ENCODE results near the gene TTLL11. TPM values are rescaled to one million over a fixed set of nuclear protein-coding genes. Genes with fewer than 3 reads are reported as not detected.

Gene TTLL11
- polyA plus RNA-seq, 1 of the 3 experiments (the other 2 are of a cell fraction): 6.8 TPM

DNA sequence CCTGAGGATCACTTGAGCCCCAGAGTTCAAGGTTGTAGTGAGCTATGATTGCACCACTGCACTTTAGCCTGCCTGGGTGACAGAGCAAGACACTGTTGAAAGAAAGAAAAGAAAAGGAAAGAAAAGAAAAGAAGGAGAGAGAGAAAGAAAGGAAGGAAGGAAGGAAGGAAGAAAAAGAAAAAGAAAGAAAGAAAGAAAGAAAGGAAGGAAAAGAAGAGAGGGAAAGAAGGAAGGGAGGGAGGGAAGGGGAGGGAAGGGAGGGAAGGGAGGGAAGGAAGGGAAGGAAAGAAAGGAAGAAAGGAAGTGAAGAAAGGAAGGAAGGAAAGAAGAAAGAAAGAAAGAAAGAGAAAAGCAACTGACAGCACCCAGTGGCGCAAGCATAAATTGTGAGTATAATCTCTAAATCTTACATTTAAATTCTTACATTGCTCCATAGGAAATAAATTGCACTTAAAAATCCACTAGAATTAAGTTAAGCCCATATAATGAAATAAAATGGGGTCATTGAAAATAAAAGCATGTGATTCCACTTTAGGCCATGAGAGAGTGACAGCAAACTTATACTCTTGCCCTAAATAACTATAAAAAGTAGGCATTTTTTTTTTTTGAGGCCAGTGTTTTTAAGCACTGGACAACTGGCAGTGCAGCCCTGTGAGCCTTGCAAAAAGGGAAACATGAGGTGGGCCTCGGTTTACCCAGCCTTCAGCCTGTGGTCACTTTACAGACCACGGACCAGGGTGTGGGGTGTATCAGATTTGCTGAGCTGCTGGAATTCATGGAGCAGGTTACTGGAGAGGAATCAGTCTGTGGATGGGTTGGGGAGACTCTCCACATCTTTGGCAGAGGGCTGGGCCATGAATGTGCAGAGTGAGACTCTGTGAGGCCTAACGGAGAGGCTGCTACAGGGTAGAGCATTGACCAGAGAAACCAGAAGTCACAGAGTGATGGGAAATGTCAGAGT, 175.5 kb downstream of the TTLL11 start:
- 83% methylated on average over 4 of the region's 4 CpGs for WGBS (ENCODE audit: low lambda C conversion rate)
- H3K9ac ChIP-seq: no peak overlapping the region
- TF ChIP-seq, protein P1, sequence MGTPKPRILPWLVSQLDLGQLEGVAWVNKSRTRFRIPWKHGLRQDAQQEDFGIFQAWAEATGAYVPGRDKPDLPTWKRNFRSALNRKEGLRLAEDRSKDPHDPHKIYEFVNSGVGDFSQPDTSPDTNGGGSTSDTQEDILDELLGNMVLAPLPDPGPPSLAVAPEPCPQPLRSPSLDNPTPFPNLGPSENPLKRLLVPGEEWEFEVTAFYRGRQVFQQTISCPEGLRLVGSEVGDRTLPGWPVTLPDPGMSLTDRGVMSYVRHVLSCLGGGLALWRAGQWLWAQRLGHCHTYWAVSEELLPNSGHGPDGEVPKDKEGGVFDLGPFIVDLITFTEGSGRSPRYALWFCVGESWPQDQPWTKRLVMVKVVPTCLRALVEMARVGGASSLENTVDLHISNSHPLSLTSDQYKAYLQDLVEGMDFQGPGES (IDR thresholded peaks at IDR 0.05; ENCODE audit: low read depth, low read length): no peak
- TF ChIP-seq GABPA (IDR thresholded peaks at IDR 0.05; ENCODE audit: low read depth) (no peak), YY1 (IDR thresholded peaks at IDR 0.05; ENCODE audit: low read depth) (no peak), NRF1 (IDR thresholded peaks at IDR 0.05; ENCODE audit: low read depth, low read length) (no peak), RXRA (IDR thresholded peaks at IDR 0.05; ENCODE audit: borderline replicate concordance, low read depth) (no peak), NFIC (IDR thresholded peaks at IDR 0.05; ENCODE audit: borderline replicate concordance) (no peak), RCOR1 (IDR thresholded peaks at IDR 0.05; ENCODE audit: low read length) (no peak)
- TF ChIP-seq, protein P2, sequence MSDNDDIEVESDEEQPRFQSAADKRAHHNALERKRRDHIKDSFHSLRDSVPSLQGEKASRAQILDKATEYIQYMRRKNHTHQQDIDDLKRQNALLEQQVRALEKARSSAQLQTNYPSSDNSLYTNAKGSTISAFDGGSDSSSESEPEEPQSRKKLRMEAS (IDR thresholded peaks at IDR 0.05; ENCODE audit: low read depth): no peak
- TF ChIP-seq, protein P3, sequence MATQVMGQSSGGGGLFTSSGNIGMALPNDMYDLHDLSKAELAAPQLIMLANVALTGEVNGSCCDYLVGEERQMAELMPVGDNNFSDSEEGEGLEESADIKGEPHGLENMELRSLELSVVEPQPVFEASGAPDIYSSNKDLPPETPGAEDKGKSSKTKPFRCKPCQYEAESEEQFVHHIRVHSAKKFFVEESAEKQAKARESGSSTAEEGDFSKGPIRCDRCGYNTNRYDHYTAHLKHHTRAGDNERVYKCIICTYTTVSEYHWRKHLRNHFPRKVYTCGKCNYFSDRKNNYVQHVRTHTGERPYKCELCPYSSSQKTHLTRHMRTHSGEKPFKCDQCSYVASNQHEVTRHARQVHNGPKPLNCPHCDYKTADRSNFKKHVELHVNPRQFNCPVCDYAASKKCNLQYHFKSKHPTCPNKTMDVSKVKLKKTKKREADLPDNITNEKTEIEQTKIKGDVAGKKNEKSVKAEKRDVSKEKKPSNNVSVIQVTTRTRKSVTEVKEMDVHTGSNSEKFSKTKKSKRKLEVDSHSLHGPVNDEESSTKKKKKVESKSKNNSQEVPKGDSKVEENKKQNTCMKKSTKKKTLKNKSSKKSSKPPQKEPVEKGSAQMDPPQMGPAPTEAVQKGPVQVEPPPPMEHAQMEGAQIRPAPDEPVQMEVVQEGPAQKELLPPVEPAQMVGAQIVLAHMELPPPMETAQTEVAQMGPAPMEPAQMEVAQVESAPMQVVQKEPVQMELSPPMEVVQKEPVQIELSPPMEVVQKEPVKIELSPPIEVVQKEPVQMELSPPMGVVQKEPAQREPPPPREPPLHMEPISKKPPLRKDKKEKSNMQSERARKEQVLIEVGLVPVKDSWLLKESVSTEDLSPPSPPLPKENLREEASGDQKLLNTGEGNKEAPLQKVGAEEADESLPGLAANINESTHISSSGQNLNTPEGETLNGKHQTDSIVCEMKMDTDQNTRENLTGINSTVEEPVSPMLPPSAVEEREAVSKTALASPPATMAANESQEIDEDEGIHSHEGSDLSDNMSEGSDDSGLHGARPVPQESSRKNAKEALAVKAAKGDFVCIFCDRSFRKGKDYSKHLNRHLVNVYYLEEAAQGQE (IDR thresholded peaks at IDR 0.05; ENCODE audit: low read depth, low read length): no peak
- H3K79me2 ChIP-seq (ENCODE audit: insufficient read depth): peaks cover 10% of the 10 kb centered on the region; the same call in 1 of the 2 replicates
- H4K20me1 ChIP-seq (ENCODE audit: insufficient read depth): no peaks in the 10 kb centered on the region
- H3K4me1 ChIP-seq (ENCODE audit: control insufficient read depth in 1 of 2, insufficient read depth in 2 of 2, low read depth in 1 of 2, low read length in 1 of 2): peaks cover 5 to 12% of the 10 kb centered on the region in 2 experiments; a peak in 1 of 4 replicates
- POLR2A ChIA-PET: no interaction called here
- H3K36me3 ChIP-seq (replicated peaks in 1 of 2; ENCODE audit: control insufficient read depth in 1 of 2, insufficient read depth in 2 of 2, low read length in 1 of 2): no peaks in the 10 kb centered on the region
- no peak overlapping the region for H3K4me2 ChIP-seq
- peaks cover 16% of the 10 kb centered on the region for H3F3A ChIP-seq (replicated peaks; ENCODE audit: insufficient read depth)
- CTCF ChIA-PET: interaction anchor here (0.6 to 1.7 kb wide), 2 partner anchors 12 to 277 kb away, joined by 3 to 9 read pairs; no protein-coding TSS in a partner anchor
- no peaks in the 10 kb centered on the region for H3K9me2 ChIP-seq
- H3K27me3 ChIP-seq (ENCODE audit: insufficient read depth): no peaks in the 10 kb centered on the region
- H3K9me3 ChIP-seq: no peaks in the 10 kb centered on the region
- H2AFZ ChIP-seq (ENCODE audit: low read depth): no peak overlapping the region
- peak overlapping the region in 1 of 2 experiments; percentile 73; a peak in 1 of 4 replicates for H3K27ac ChIP-seq (ENCODE audit: low read depth in 2 of 2, low read length in 1 of 2)
- DNase-seq: no peak
- H3K4me3 ChIP-seq (ENCODE audit: low read depth in 2 of 2, low read length in 1 of 2): no peak overlapping the region

DNA sequence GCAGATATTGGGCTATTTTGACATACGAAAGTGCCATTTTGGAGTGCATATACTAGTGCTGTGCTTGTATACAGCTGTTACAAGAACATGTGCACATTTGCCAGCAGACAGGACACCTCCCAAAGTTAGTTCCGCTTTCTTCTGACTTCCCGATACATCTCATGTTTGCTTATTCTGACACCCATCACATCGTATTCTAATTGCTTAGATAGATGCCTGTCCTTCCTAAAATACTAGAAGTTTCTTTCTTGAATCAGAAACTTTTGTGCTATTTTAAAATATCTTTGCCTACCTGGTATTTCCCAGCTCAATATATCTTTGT, 177.8 kb downstream of the TTLL11 start:
- CTCF ChIA-PET: interaction anchor here (1.4 kb wide), 1 partner anchor 15 kb away, joined by 4 read pairs; no protein-coding TSS in a partner anchor
- peak overlapping the region in 1 of 2 experiments; percentile 73; a peak in 2 of 4 replicates for H3K27ac ChIP-seq (ENCODE audit: low read depth in 2 of 2, low read length in 1 of 2)
- POLR2A ChIA-PET: interaction anchor here (0.6 kb wide), 1 partner anchor 12 kb away, joined by 4 read pairs; no protein-coding TSS in a partner anchor
- H3K9me2 ChIP-seq: no peaks in the 10 kb centered on the region
- H3K4me1 ChIP-seq (ENCODE audit: control insufficient read depth in 1 of 2, insufficient read depth in 2 of 2, low read depth in 1 of 2, low read length in 1 of 2): peaks cover 0 to 12% of the 10 kb centered on the region in 2 experiments; a peak in 1 of 4 replicates
- WGBS (ENCODE audit: low lambda C conversion rate): 89% methylated on average over 4 of the region's 4 CpGs
- H3K9me3 ChIP-seq: no peaks in the 10 kb centered on the region
- no peak for DNase-seq
- peaks cover 14% of the 10 kb centered on the region for H3F3A ChIP-seq (replicated peaks; ENCODE audit: insufficient read depth)
- peaks cover 14% of the 10 kb centered on the region; the same call in 1 of the 2 replicates for H3K79me2 ChIP-seq (ENCODE audit: insufficient read depth)
- no peak overlapping the region for H2AFZ ChIP-seq (ENCODE audit: low read depth)
- no peaks in the 10 kb centered on the region for H4K20me1 ChIP-seq (ENCODE audit: insufficient read depth)
- no peak for TF ChIP-seq RAD21 (IDR thresholded peaks at IDR 0.05; ENCODE audit: low read length)
- TF ChIP-seq CHD2 (IDR thresholded peaks at IDR 0.05; ENCODE audit: low read length, partially characterized antibody): no peak
- TF ChIP-seq RFX5 (IDR thresholded peaks at IDR 0.05; ENCODE audit: low read length): no peak
- no peak for TF ChIP-seq TAF1 (IDR thresholded peaks at IDR 0.05; ENCODE audit: borderline replicate concordance, low read depth, low read length)
- TF ChIP-seq EZH2phosphoT487 (IDR thresholded peaks at IDR 0.05; ENCODE audit: borderline replicate concordance, low read depth): no peak
- no peak for TF ChIP-seq ELF1 (IDR thresholded peaks at IDR 0.05)
- TF ChIP-seq, protein P4, sequence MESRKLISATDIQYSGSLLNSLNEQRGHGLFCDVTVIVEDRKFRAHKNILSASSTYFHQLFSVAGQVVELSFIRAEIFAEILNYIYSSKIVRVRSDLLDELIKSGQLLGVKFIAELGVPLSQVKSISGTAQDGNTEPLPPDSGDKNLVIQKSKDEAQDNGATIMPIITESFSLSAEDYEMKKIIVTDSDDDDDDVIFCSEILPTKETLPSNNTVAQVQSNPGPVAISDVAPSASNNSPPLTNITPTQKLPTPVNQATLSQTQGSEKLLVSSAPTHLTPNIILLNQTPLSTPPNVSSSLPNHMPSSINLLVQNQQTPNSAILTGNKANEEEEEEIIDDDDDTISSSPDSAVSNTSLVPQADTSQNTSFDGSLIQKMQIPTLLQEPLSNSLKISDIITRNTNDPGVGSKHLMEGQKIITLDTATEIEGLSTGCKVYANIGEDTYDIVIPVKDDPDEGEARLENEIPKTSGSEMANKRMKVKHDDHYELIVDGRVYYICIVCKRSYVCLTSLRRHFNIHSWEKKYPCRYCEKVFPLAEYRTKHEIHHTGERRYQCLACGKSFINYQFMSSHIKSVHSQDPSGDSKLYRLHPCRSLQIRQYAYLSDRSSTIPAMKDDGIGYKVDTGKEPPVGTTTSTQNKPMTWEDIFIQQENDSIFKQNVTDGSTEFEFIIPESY (IDR thresholded peaks at IDR 0.05; ENCODE audit: borderline replicate concordance, low read depth): no peak
- TF ChIP-seq SMC3 (IDR thresholded peaks at IDR 0.05; ENCODE audit: low read depth, low read length): no peak
- no peak for TF ChIP-seq FOXJ3 (CRISPR knock-in tag; IDR thresholded peaks at IDR 0.05)
- TF ChIP-seq FOXM1 (IDR thresholded peaks at IDR 0.05; ENCODE audit: low read depth): no peak
- no peak for TF ChIP-seq GABPA (IDR thresholded peaks at IDR 0.05; ENCODE audit: low read depth)
- no peaks in the 10 kb centered on the region for H3K36me3 ChIP-seq (replicated peaks in 1 of 2; ENCODE audit: control insufficient read depth in 1 of 2, insufficient read depth in 2 of 2, low read length in 1 of 2)
- H3K9ac ChIP-seq: no peak overlapping the region
- H3K27me3 ChIP-seq (ENCODE audit: insufficient read depth): no peaks in the 10 kb centered on the region
- no peak overlapping the region for H3K4me2 ChIP-seq
- no peak overlapping the region for H3K4me3 ChIP-seq (ENCODE audit: low read depth in 2 of 2, low read length in 1 of 2)

All from SK-N-SH (cell line).